K562 (cell line): ENCODE measurements around the gene PCNX3. TPM values are rescaled to one million over a fixed set of nuclear protein-coding genes. Genes with fewer than 3 reads are reported as not detected.

Source experiments
- CBX8 ChIP-seq: fragments of 200-600 bp; sonication (generic); IDR thresholded peaks from 2 replicates; pipeline ENCODE4 v1.6.1; 2012; ENCODE audit warnings: borderline replicate concordance, mixed run types, low read depth, mild to moderate bottlenecking, moderate library complexity, mixed read lengths, low read length, control low read depth, inconsistent platforms; ENCODE audit not compliant: poor library complexity, severe bottlenecking; ENCODE audit errors: extremely low read depth
- CHD1 ChIP-seq: fragments of 200-600 bp; sonication (generic); IDR thresholded peaks from one replicate; pipeline ENCODE4 v1.6.1; 2012; ENCODE audit warnings: mild to moderate bottlenecking, moderate library complexity, low read length, inconsistent platforms
- CXXC5 ChIP-seq: fragments of 250-450 bp; sonication (Bioruptor Pico); IDR thresholded peaks from 2 replicates; pipeline ENCODE4 v1.8.0; 2022; ENCODE audit warnings: inconsistent platforms, mild to moderate bottlenecking, moderate library complexity
- FOXA1 ChIP-seq: fragments of 450-650 bp; IDR thresholded peaks from 2 replicates; pipeline ENCODE4 v1.6.1; 2016; ENCODE audit warnings: mild to moderate bottlenecking, borderline replicate concordance
- KAT8 ChIP-seq: fragments of 450-650 bp; IDR thresholded peaks from 2 replicates; pipeline ENCODE4 v1.6.1; 2016; ENCODE audit warnings: low read depth, mild to moderate bottlenecking
- MEF2D ChIP-seq: conservative IDR thresholded peaks from 2 replicates; pipeline ENCODE4 v1.6.1; 2016; ENCODE audit warnings: low read depth, missing genetic modification characterization, missing compliant biosample characterization
- NFIC ChIP-seq: fragments of 450-650 bp; IDR thresholded peaks from 2 replicates; pipeline ENCODE4 v1.6.1; 2017; ENCODE audit warnings: mild to moderate bottlenecking, inconsistent platforms
- NFXL1 ChIP-seq: fragments of 450-650 bp; formaldehyde crosslinking; IDR thresholded peaks from 2 replicates; pipeline ENCODE4 v1.4.0; 2021; ENCODE audit warnings: mild to moderate bottlenecking
- NR2F6 ChIP-seq: fragments of 450-650 bp; formaldehyde crosslinking; IDR thresholded peaks from 2 replicates; pipeline ENCODE4 v1.4.0; 2020; ENCODE audit warnings: mild to moderate bottlenecking
- PML ChIP-seq: IDR thresholded peaks from 2 replicates; pipeline ENCODE4 v1.6.1; 2012; ENCODE audit warnings: low read length, inconsistent platforms
- SIN3A ChIP-seq, 2 experiments: fragments of 150-350 bp in 1 of 2; IDR thresholded peaks; 2 replicates each; pipeline ENCODE4 v1.6.1; 2011 to 2016; ENCODE audit warnings: borderline replicate concordance in 2 of 2, low read depth in 2 of 2, low read length in 2 of 2, mild to moderate bottlenecking in 2 of 2, moderate library complexity in 2 of 2; ENCODE audit not compliant: control insufficient read depth in 1 of 2
- SMARCA4 ChIP-seq: fragments of 450-650 bp; IDR thresholded peaks from 2 replicates; pipeline ENCODE4 v1.6.1; 2016
- SNIP1 ChIP-seq: fragments of 450-650 bp; IDR thresholded peaks from 2 replicates; pipeline ENCODE4 v1.7.1; 2017; ENCODE audit warnings: low read depth, mild to moderate bottlenecking
- SREBF1 ChIP-seq: fragments of 150-350 bp; IDR thresholded peaks from 2 replicates; pipeline ENCODE4 v1.6.1; 2014; ENCODE audit warnings: antibody characterized with exemption, low read depth, low read length, borderline replicate concordance
- SRF ChIP-seq, 2 experiments: fragments of 250-450, 450-650 bp in 1 of 2; sonication (Bioruptor Pico) in 1 of 2; sonication (generic) in 1 of 2; formaldehyde crosslinking; IDR thresholded peaks; 2 replicates each; pipeline versions ENCODE4 v1.5.0 to v1.5.1; 2020 to 2022; ENCODE audit warnings: mild to moderate bottlenecking in 1 of 2, missing genetic modification reagents in 1 of 2
- SRSF7 ChIP-seq: fragments of 200-400 bp; formaldehyde crosslinking; optimal IDR thresholded peaks from 2 replicates; pipeline ENCODE3; 2017; ENCODE audit warnings: mild to moderate bottlenecking, low read depth, low read length
- STAT5B ChIP-seq: fragments of 250-450 bp; sonication (Bioruptor Pico); IDR thresholded peaks from 2 replicates; pipeline ENCODE4 v1.8.0; 2021; ENCODE audit warnings: mild to moderate bottlenecking, inconsistent platforms
- XRCC4 ChIP-seq: IDR thresholded peaks from one replicate; pipeline ENCODE4 v1.6.1; 2011; ENCODE audit not compliant: insufficient read depth, insufficient read length; ENCODE audit errors: extremely low read depth
- ZEB2 ChIP-seq: fragments of 450-650 bp; IDR thresholded peaks from 2 replicates; pipeline ENCODE4 v1.6.1; 2016
- ZNF274 ChIP-seq: IDR thresholded peaks from 2 replicates; pipeline ENCODE4 v1.6.1; 2011; ENCODE audit warnings: low read depth, mild to moderate bottlenecking, low read length, moderate library complexity, borderline replicate concordance
- ZNF311 ChIP-seq: fragments of 250-450 bp; sonication (Bioruptor Pico); IDR thresholded peaks from 2 replicates; pipeline ENCODE4 v1.4.0; 2020; ENCODE audit warnings: mild to moderate bottlenecking, moderate library complexity
- ZNF766 ChIP-seq: fragments of 200-800 bp; sonication (Bioruptor generic); conservative IDR thresholded peaks from 2 replicates; pipeline ENCODE4 v1.6.1; 2016; ENCODE audit warnings: missing genetic modification characterization, missing compliant biosample characterization
- polyA plus RNA-seq, 8 experiments: library from polyadenylated mRNA; depleted of rRNA in 4 of 8; stranded (reverse) in 5 of 8; unstranded in 3 of 8; fragments of >200 nt; fragmentation: Nextera tagmentation in 2 of 8; fragmentation: Illumina TruSeq in 1 of 8; extraction: Ambion mirVana in 2 of 8; extraction: Trizol in 1 of 8; gene quantifications; 2 replicates each; pipeline versions ENCODE4 v1.2.1 to v1.2.3, GENCODE V29; 2011 to 2014; ENCODE audit warnings: inconsistent platforms in 1 of 8, missing spikeins in 1 of 8
- total RNA-seq, 7 experiments: library from RNA; depleted of rRNA in 6 of 7; stranded (reverse); fragments of >200 nt in 6 of 7; fragmentation: Illumina TruSeq in 2 of 7; extraction: Trizol in 2 of 7; gene quantifications; 2 replicates each; pipeline versions ENCODE4 v1.2.1 to v1.2.3, GENCODE V29; 2011 to 2021; ENCODE audit warnings: low replicate concordance in 1 of 7
- TF ChIP-seq, protein P1 (sequence below), 2 experiments: IDR thresholded peaks in 1 of 2; conservative IDR thresholded peaks in 1 of 2; 2 replicates each; pipeline ENCODE4 v1.6.1; 2016; ENCODE audit warnings: low read depth in 2 of 2, mild to moderate bottlenecking in 1 of 2, missing compliant biosample characterization in 1 of 2, missing genetic modification characterization in 1 of 2, moderate library complexity in 1 of 2
- TF ChIP-seq, protein P2 (sequence below): fragments of 450-650 bp; IDR thresholded peaks from 2 replicates; pipeline ENCODE4 v1.6.1; 2016; ENCODE audit warnings: mild to moderate bottlenecking

PCNX3 gene
- total and polyA plus RNA-seq, 9 of the 15 experiments (the other 6 are each of a cell fraction or from before 2014, with no cell fraction given): 0.11 to 47.8 (median 12.8) TPM

DNA sequence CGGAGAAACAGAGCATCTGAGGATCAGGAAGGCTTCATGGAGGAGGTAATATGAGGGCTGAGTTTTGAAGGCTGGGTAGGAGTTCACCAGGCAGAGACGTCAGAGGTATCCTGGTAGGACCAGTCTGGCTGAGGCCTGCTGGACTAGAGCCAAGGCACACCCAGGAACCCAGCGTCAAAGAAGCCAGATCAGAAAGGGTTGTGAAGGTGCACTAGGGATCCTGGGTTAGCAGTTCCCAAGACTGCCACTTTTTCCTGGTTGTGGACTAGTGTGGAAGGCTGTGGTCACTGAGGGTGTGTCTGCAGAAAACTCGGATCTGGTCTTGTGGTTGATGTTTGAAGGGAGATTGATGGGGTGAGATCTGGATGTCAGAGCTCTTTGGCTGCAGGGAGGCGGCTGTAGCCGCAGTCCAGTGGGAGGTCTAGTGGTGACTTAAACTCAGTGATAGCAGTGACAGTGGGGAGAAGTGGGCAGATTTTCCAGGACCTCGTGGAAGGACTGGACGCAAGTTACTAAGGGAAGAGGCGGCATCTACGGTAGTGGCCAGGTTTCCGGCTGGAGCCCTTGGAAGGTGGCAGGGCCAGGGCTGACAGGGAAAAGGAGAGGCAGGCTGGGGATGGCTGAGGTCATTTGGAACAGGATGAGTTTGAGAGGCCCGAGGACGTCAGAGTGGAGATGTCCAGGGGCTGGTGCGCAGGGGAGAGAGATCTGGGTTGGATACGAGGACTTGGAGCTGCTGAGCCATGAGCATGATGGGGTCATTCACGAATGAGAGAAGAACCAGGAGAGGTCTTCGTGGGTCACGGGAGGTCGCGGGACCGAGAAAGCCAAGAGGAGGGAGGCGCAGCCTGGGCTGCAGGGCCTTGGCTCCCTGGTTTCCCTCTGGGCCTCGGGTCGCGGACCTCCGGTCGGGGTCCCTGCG lies 36.3 kb downstream of the PCNX3 start (continued):
- TF ChIP-seq, protein P1, sequence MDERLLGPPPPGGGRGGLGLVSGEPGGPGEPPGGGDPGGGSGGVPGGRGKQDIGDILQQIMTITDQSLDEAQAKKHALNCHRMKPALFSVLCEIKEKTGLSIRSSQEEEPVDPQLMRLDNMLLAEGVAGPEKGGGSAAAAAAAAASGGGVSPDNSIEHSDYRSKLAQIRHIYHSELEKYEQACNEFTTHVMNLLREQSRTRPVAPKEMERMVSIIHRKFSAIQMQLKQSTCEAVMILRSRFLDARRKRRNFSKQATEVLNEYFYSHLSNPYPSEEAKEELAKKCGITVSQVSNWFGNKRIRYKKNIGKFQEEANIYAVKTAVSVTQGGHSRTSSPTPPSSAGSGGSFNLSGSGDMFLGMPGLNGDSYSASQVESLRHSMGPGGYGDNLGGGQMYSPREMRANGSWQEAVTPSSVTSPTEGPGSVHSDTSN (CRISPR knock-in tag; IDR thresholded peaks at IDR 0.05; ENCODE audit: low read depth): no peak
- TF ChIP-seq, protein P1 (tag; conservative IDR thresholded peaks at IDR 0.05; ENCODE audit: low read depth): peak; percentile 80
- TF ChIP-seq XRCC4 (no peak), CHD1 (peak; percentile 38), SRSF7 (no peak), SNIP1 (no peak), SMARCA4 (peak; percentile 21; the same call in 1 of the 2 replicates), ZNF311 (CRISPR knock-in tag) (no peak), FOXA1 (no peak), CBX8 (no peak), CXXC5 (CRISPR knock-in tag) (no peak), SRF (CRISPR knock-in tag; IDR thresholded peaks at IDR 0.05) (peak in 1 of 2 experiments; percentile 78; a peak in 1 of 4 replicates), SREBF1 (no peak), SIN3A (IDR thresholded peaks at IDR 0.05; ENCODE audit: borderline replicate concordance in 2 of 2, control insufficient read depth in 1 of 2, low read depth in 2 of 2, low read length in 2 of 2) (no peak), NR2F6 (no peak), ZNF766 (0 out of 2 replicates have a peak, but pooled peaks have one; percentile 24), PML (no peak), NFIC (peak; percentile 92), STAT5B (CRISPR knock-in tag) (no peak), ZEB2 (no peak), KAT8 (no peak), ZNF274 (no peak), NFXL1 (CRISPR knock-in tag) (no peak), MEF2D (tag) (no peak)
- TF ChIP-seq, protein P2, sequence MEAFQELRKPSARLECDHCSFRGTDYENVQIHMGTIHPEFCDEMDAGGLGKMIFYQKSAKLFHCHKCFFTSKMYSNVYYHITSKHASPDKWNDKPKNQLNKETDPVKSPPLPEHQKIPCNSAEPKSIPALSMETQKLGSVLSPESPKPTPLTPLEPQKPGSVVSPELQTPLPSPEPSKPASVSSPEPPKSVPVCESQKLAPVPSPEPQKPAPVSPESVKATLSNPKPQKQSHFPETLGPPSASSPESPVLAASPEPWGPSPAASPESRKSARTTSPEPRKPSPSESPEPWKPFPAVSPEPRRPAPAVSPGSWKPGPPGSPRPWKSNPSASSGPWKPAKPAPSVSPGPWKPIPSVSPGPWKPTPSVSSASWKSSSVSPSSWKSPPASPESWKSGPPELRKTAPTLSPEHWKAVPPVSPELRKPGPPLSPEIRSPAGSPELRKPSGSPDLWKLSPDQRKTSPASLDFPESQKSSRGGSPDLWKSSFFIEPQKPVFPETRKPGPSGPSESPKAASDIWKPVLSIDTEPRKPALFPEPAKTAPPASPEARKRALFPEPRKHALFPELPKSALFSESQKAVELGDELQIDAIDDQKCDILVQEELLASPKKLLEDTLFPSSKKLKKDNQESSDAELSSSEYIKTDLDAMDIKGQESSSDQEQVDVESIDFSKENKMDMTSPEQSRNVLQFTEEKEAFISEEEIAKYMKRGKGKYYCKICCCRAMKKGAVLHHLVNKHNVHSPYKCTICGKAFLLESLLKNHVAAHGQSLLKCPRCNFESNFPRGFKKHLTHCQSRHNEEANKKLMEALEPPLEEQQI: no peak
